ENCODE results near the gene MRPS9.

Gene MRPS9

GRCh38 chr2:105080461-105080860, 42.6 kb downstream of the MRPS9 start:
- no peak for DNase-seq

- DNase-seq, result no peak
These were observed 43.2 kb downstream of the MRPS9 start for GRCh38 chr2:105081006-105081601.

GRCh38 chr2:105082107-105082506, 44.2 kb downstream of the MRPS9 start:
- no peak for DNase-seq

- DNase-seq, result no peak
These were observed 47.7 kb downstream of the MRPS9 start for GRCh38 chr2:105085525-105085924.

GRCh38 chr2:105087273-105087672, 49.4 kb downstream of the MRPS9 start:
- no peak for DNase-seq

GRCh38 chr2:105090091-105090490, 52.2 kb downstream of the MRPS9 start:
- DNase-seq, result no peak

GRCh38 chr2:105092797-105093196, 54.9 kb downstream of the MRPS9 start:
- DNase-seq, result no peak

- no peak for DNase-seq
These were observed 61.3 kb downstream of the MRPS9 start for GRCh38 chr2:105099153-105099552.

- no peak for DNase-seq
These were observed 62.4 kb downstream of the MRPS9 start for GRCh38 chr2:105100046-105100840.

- DNase-seq, result no peak
These were observed 64.1 kb downstream of the MRPS9 start for GRCh38 chr2:105102001-105102400.

GRCh38 chr2:105102963-105103421, 65.1 kb downstream of the MRPS9 start:
- peak; percentile 91 for DNase-seq

- no peak for DNase-seq
These were observed 65.6 kb downstream of the MRPS9 start for GRCh38 chr2:105103481-105103880.

- DNase-seq, result peak; percentile 85
These were observed 66.4 kb downstream of the MRPS9 start for GRCh38 chr2:105104208-105104731.

GRCh38 chr2:105110295-105110829, 72.5 kb downstream of the MRPS9 start:
- no peak for DNase-seq

- DNase-seq, result no peak
These were observed 73.7 kb downstream of the MRPS9 start for GRCh38 chr2:105111365-105112150.

GRCh38 chr2:105112345-105112744, 74.5 kb downstream of the MRPS9 start:
- no peak for DNase-seq

- DNase-seq, result no peak
These were observed 75.9 kb downstream of the MRPS9 start for GRCh38 chr2:105113616-105114291.

GRCh38 chr2:105114551-105114950, 76.7 kb downstream of the MRPS9 start:
- peak; percentile 69 for DNase-seq

- no peak for DNase-seq
These were observed 78.5 kb downstream of the MRPS9 start for GRCh38 chr2:105116348-105116747.

GRCh38 chr2:105117565-105117964, 79.7 kb downstream of the MRPS9 start:
- DNase-seq, result no peak

- DNase-seq, result no peak
These were observed 81.1 kb downstream of the MRPS9 start for GRCh38 chr2:105118960-105119359.

- no peak for DNase-seq
These were observed 83.6 kb downstream of the MRPS9 start for GRCh38 chr2:105121434-105121833.

GRCh38 chr2:105125428-105125827, 87.6 kb downstream of the MRPS9 start:
- DNase-seq, result no peak
